OCI-LY7 (cell line): ENCODE results near the gene MEF2D. TPM values are rescaled to one million over a fixed set of nuclear protein-coding genes. Genes with fewer than 3 reads are reported as not detected.
A peak's percentile ranks its signal among the peaks of the same experiment; 100 is the strongest.

Source experiments
- BruUV-seq: library from RNA; stranded (reverse); fragments of 400-500 nt; replicated peaks from 2 replicates; lab custom pipeline; 2021; lab: Mats Ljungman, UMichigan
- CTCF ChIA-PET: fragments of 300-600 bp; sonication (Branson Sonifier 250); formaldehyde crosslinking; loops from one replicate; lab custom pipeline; 2022; ENCODE audit warnings: antibody characterized with exemption; ENCODE audit not compliant: unreplicated experiment; lab: Charles Lee
- POLR2A ChIA-PET: fragments of 300-600 bp; sonication (Branson Sonifier 250); formaldehyde crosslinking; loops from one replicate; lab custom pipeline; 2022; ENCODE audit warnings: antibody characterized with exemption; lab: Charles Lee
- DNase-seq: peaks from one replicate; pipeline ENCODE4 v3.0.0-alpha.2; 2015; ENCODE audit warnings: low spot score
- H2AFZ ChIP-seq: fragments of 200-600 bp; sonication (generic), shearing (Covaris generic); 2 replicates; pipeline ENCODE4 v1.6.1; 2014; ENCODE audit warnings: mild to moderate bottlenecking, antibody characterized with exemption, low read length, moderate library complexity
- H3K27ac ChIP-seq: fragments of 200-600 bp; sonication (generic); 2 replicates; pipeline ENCODE4 v1.5.1; 2014; ENCODE audit warnings: mixed run types, low read depth, mild to moderate bottlenecking, moderate library complexity, low read length, inconsistent platforms; ENCODE audit not compliant: poor library complexity, severe bottlenecking
- H3K36me3 ChIP-seq: fragments of 200-600 bp; sonication (generic); 2 replicates; pipeline ENCODE4 v1.6.1; 2014; ENCODE audit warnings: mild to moderate bottlenecking, antibody characterized with exemption, low read length, moderate library complexity, mixed read lengths; ENCODE audit not compliant: insufficient read depth
- H3K4me1 ChIP-seq: fragments of 200-600 bp; sonication (generic); 2 replicates; pipeline ENCODE4 v1.5.1; 2014; ENCODE audit warnings: mild to moderate bottlenecking, low read length; ENCODE audit not compliant: insufficient read depth, poor library complexity, severe bottlenecking
- H3K4me2 ChIP-seq: fragments of 200-600 bp; sonication (generic); 2 replicates; pipeline ENCODE4 v1.6.1; 2014; ENCODE audit warnings: mild to moderate bottlenecking, low read length
- H3K4me3 ChIP-seq: fragments of 200-600 bp; sonication (generic); 2 replicates; pipeline ENCODE4 v1.5.1; 2014; ENCODE audit warnings: mild to moderate bottlenecking, low read depth, low read length; ENCODE audit not compliant: poor library complexity, severe bottlenecking
- H3K79me2 ChIP-seq: fragments of 200-600 bp; sonication (generic); 2 replicates; pipeline ENCODE4 v1.6.1; 2016; ENCODE audit warnings: low read depth, mild to moderate bottlenecking, low read length, moderate library complexity, mixed read lengths; ENCODE audit not compliant: insufficient read depth
- H3K9me2 ChIP-seq: fragments of 200-600 bp; sonication (generic); 2 replicates; pipeline ENCODE4 v1.6.1; 2016; ENCODE audit warnings: mild to moderate bottlenecking, low read length, mixed read lengths; ENCODE audit not compliant: insufficient read depth
- H3K9me3 ChIP-seq: fragments of 200-600 bp; sonication (generic); 2 replicates; pipeline ENCODE4 v1.6.1; 2014; ENCODE audit warnings: mild to moderate bottlenecking, mixed run types, low read length, mixed read lengths
- H4K20me1 ChIP-seq: fragments of 200-600 bp; sonication (generic); 2 replicates; pipeline ENCODE4 v1.6.1; 2014; ENCODE audit warnings: mild to moderate bottlenecking, antibody characterized with exemption, low read length, moderate library complexity, mixed read lengths; ENCODE audit not compliant: insufficient read depth
- EZH2phosphoT487 ChIP-seq: fragments of 200-600 bp; sonication (generic); IDR thresholded peaks from 2 replicates; pipeline ENCODE4 v1.6.1; 2018; ENCODE audit warnings: low read depth, borderline replicate concordance, mild to moderate bottlenecking, mixed run types, antibody characterized with exemption, low read length, moderate library complexity, mixed read lengths
- intact Hi-C: fragments of 100-400 bp; cut with micrococcal nuclease; formaldehyde crosslinking; loops from one replicate; pipeline ENCODE4 v1.10.0; 2022; ENCODE audit not compliant: unreplicated experiment
- total RNA-seq, 2 experiments: library from RNA; depleted of rRNA in 1 of 2; stranded (reverse); fragments of >200 nt in 1 of 2; shearing (Covaris generic) in 1 of 2; gene quantifications; 2 replicates each; pipeline ENCODE4 v1.2.3, GENCODE V29; 2014 to 2022
- TF ChIP-seq, protein P1 (sequence below): fragments of 200-600 bp; sonication (generic); conservative IDR thresholded peaks from 2 replicates; pipeline ENCODE4 v1.5.1; 2014; ENCODE audit warnings: mild to moderate bottlenecking, antibody characterized with exemption, low read length, moderate library complexity, mixed read lengths

Gene MEF2D
- total RNA-seq, 2 experiments from 2014 or later: 42.7 to 92.3 TPM

DNA sequence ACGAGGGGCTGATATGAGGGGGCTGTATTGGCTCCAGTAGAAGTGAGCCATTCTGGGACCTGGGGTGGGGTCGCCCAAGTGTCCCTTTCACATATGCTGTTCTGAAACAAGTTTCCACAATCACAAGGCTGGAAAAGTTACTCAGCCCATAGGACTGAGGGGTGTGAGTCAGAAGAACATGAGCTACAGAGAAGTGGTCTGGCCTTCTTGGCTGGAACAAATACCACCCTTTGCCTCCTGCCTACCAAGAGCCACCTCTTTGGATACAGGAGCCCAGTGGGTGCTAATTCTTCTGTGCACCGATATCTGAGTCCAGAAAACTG is 42.4 kb downstream of the MEF2D start:
- TF ChIP-seq EZH2phosphoT487: no peak
- TF ChIP-seq, protein P1, sequence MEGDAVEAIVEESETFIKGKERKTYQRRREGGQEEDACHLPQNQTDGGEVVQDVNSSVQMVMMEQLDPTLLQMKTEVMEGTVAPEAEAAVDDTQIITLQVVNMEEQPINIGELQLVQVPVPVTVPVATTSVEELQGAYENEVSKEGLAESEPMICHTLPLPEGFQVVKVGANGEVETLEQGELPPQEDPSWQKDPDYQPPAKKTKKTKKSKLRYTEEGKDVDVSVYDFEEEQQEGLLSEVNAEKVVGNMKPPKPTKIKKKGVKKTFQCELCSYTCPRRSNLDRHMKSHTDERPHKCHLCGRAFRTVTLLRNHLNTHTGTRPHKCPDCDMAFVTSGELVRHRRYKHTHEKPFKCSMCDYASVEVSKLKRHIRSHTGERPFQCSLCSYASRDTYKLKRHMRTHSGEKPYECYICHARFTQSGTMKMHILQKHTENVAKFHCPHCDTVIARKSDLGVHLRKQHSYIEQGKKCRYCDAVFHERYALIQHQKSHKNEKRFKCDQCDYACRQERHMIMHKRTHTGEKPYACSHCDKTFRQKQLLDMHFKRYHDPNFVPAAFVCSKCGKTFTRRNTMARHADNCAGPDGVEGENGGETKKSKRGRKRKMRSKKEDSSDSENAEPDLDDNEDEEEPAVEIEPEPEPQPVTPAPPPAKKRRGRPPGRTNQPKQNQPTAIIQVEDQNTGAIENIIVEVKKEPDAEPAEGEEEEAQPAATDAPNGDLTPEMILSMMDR: no peak
- no peak overlapping the region for H3K27ac ChIP-seq
- POLR2A ChIA-PET: interaction anchor here (0.6 to 2.5 kb wide), 8 partner anchors 26 to 201 kb away, joined by 3 to 10 read pairs (median 5); no protein-coding TSS in a partner anchor
- BruUV-seq: no TSS peak
- H3K9me2 ChIP-seq: no peaks in the 10 kb centered on the region
- CTCF ChIA-PET: interaction anchor here (1.0 to 1.3 kb wide), 2 partner anchors 22 to 32 kb away, joined by 4 to 6 read pairs; no protein-coding TSS in a partner anchor
- no peak overlapping the region for H3K4me3 ChIP-seq
- H3K4me1 ChIP-seq: peaks cover 20% of the 10 kb centered on the region
- H3K79me2 ChIP-seq: no peaks in the 10 kb centered on the region
- no peak overlapping the region for H3K4me2 ChIP-seq
- DNase-seq: no peak
- no peaks in the 10 kb centered on the region for H3K36me3 ChIP-seq
- no peaks in the 10 kb centered on the region for H4K20me1 ChIP-seq
- no peak overlapping the region for H2AFZ ChIP-seq
- intact Hi-C loops: no loop called here
- H3K9me3 ChIP-seq: no peaks in the 10 kb centered on the region

DNA sequence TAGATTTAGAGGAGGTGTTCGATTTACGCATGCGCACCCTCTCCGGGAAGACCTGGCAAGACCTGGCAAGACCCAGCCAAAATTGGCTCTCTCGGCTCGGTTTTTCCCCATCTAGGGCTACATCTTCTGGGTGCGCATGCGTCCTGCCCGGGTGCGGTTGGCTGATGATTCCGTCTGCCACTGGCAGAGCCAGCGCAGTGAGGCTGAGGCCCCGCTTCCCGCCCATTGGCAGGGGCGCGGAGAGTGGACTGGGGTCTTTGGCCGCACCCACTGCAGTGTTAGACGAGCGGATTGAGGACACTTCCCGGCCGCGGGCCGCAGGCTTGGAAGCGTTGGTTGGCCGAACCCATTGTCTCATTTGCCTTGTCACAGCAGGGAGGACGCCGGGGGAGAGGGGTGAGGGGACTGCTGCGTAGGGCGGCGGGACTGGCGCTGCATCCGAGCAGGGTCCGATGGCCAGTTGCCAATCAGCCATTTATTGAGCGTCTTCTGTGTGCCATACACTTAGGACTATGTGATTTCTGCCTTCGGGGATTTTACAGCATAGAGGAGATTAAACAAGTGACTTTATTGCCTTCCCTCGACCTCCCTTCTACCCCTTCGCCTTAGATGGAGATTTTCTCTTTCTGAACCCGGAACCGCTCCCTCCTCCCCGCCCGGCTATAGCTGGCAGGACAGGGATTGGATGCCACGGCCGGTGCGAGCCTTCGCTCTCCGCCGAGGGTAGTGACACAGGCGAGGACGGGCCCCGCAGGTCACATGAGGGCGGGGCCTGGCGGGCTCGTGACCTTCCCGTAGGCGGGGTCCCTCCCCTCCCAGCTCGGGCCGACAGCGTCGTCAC is 43.7 kb downstream of the MEF2D start:
- peak overlapping the region; percentile 77 for H3K4me2 ChIP-seq
- H3K79me2 ChIP-seq: no peaks in the 10 kb centered on the region
- ChIA-PET CTCF (interaction anchor here (0.6 to 1.3 kb wide), 10 partner anchors 23 to 168 kb away, joined by 3 to 6 read pairs (median 4); partner anchors contain the start of gene MEF2D), POLR2A (interaction anchor here (0.6 to 2.5 kb wide), 12 partner anchors 27 to 772 kb away, joined by 3 to 10 read pairs (median 5); partner anchors contain the start of gene GPATCH4)
- peak; percentile 97 for DNase-seq
- H4K20me1 ChIP-seq: no peaks in the 10 kb centered on the region
- peak overlapping the region; percentile 82 for H3K27ac ChIP-seq
- no peaks in the 10 kb centered on the region for H3K36me3 ChIP-seq
- H3K4me3 ChIP-seq: peak overlapping the region; percentile 66
- H3K4me1 ChIP-seq: peaks cover 20% of the 10 kb centered on the region
- intact Hi-C loops: loop anchor here (1.0 to 2.0 kb wide), 4 partner anchors 48 to 151 kb away; partner anchors contain the start of gene GPATCH4
- H3K9me2 ChIP-seq: no peaks in the 10 kb centered on the region
- TSS peak; percentile 45 for BruUV-seq
- TF ChIP-seq, protein P1: 0 out of 2 replicates have a peak, but pooled peaks have one; percentile 6
- no peak for TF ChIP-seq EZH2phosphoT487
- peak overlapping the region; percentile 57 for H2AFZ ChIP-seq
- no peaks in the 10 kb centered on the region for H3K9me3 ChIP-seq
